ENCODE results near the gene PLXNA3.
"Not testable (repeated sequence)": the region's sequence is repeated elsewhere in the genome, so short reads cannot be mapped to it uniquely, and the experiment has no call there.

PLXNA3 gene

GRCh38 chrX:154478728-154479622, 20.9 kb downstream of the PLXNA3 start, which contains the start of gene LAGE3:
TSS of gene LAGE3 (minus strand) at chrX:154479281. CDS start at chrX:154478915, 366 bp downstream.
- peak; percentile 88 for DNase-seq (ENCODE audit: low read depth)

GRCh38 chrX:154481195-154481594, 23.1 kb downstream of the PLXNA3 start:
- no peak for DNase-seq (ENCODE audit: low read depth)

- no peak for DNase-seq (ENCODE audit: low read depth)
These were observed 24.0 kb downstream of the PLXNA3 start for GRCh38 chrX:154481911-154482601.

- DNase-seq (ENCODE audit: low read depth), result no peak
These were observed 24.7 kb downstream of the PLXNA3 start for GRCh38 chrX:154482786-154483185.

- DNase-seq (ENCODE audit: low read depth), result no peak
These were observed 25.2 kb downstream of the PLXNA3 start for GRCh38 chrX:154483325-154483724.

GRCh38 chrX:154484255-154485149, 26.4 kb downstream of the PLXNA3 start:
- DNase-seq (ENCODE audit: low read depth), result no peak

- no peak for DNase-seq (ENCODE audit: low read depth)
These were observed 27.3 kb downstream of the PLXNA3 start for GRCh38 chrX:154485150-154486051.

GRCh38 chrX:154486052-154486395, 27.9 kb downstream of the PLXNA3 start:
- no peak for DNase-seq (ENCODE audit: low read depth)

GRCh38 chrX:154486396-154487207, 28.5 kb downstream of the PLXNA3 start, which contains the start of gene UBL4A:
TSS of gene UBL4A (minus strand) at chrX:154486615. CDS start at chrX:154486584, 31 bp downstream.
- DNase-seq (ENCODE audit: low read depth), result peak; percentile 26

- no peak for DNase-seq (ENCODE audit: low read depth)
These were observed 29.6 kb downstream of the PLXNA3 start for GRCh38 chrX:154487518-154488290.

- DNase-seq (ENCODE audit: low read depth), result no peak
These were observed 30.4 kb downstream of the PLXNA3 start for GRCh38 chrX:154488336-154489075.

- no peak for DNase-seq (ENCODE audit: low read depth)
These were observed 31.1 kb downstream of the PLXNA3 start for GRCh38 chrX:154489182-154489581.

- no peak for DNase-seq (ENCODE audit: low read depth)
These were observed 31.9 kb downstream of the PLXNA3 start for GRCh38 chrX:154490021-154490413.

GRCh38 chrX:154490414-154491083, 32.5 kb downstream of the PLXNA3 start, which contains the start of gene SLC10A3:
TSS of gene SLC10A3 (minus strand) at chrX:154490629. CDS start at chrX:154488940, 1,689 bp downstream.
- DNase-seq (ENCODE audit: low read depth), result peak; percentile 83

GRCh38 chrX:154494715-154495114, 36.6 kb downstream of the PLXNA3 start:
- DNase-seq (ENCODE audit: low read depth), result no peak

GRCh38 chrX:154495472-154495922, 37.4 kb downstream of the PLXNA3 start:
- DNase-seq (ENCODE audit: low read depth), result no peak

- DNase-seq (ENCODE audit: low read depth), result not testable (repeated sequence)
These were observed 38.6 kb downstream of the PLXNA3 start for GRCh38 chrX:154496591-154497137.

Measured in T follicular helper cell (primary cell).